WTC11 (cell line): ENCODE measurements around the gene C2orf72. TPM values are rescaled to one million over a fixed set of nuclear protein-coding genes. Genes with fewer than 3 reads are reported as not detected.

Experiments
- ATAC-seq: fragments of 200-7000 bp; cut with Tn5 transposase; 2 replicates; pipeline ENCODE4 v1.10.0; 2021; ENCODE audit warnings: mild to moderate bottlenecking, moderate library complexity
- CTCF ChIA-PET: fragments of 300-600 bp; sonication (Branson Sonifier 250); formaldehyde crosslinking; loops from one replicate; lab custom pipeline; 2021; ENCODE audit warnings: antibody characterized with exemption; lab: Charles Lee
- POLR2A ChIA-PET: fragments of 350-600 bp; sonication (Branson Sonifier 250); formaldehyde crosslinking; loops from one replicate; lab custom pipeline; 2021; ENCODE audit warnings: antibody characterized with exemption; lab: Charles Lee
- DNase-seq: peaks from one replicate; pipeline ENCODE4 v3.0.0; 2021; ENCODE audit warnings: low spot score
- H3K27ac Mint-ChIP-seq: 2 replicates; pipeline ENCODE4 v1.8.0; 2021; ENCODE audit warnings: mixed read lengths
- H3K27me3 Mint-ChIP-seq: 2 replicates; pipeline ENCODE4 v1.8.0; 2021; ENCODE audit warnings: low read depth, mild to moderate bottlenecking, moderate library complexity, mixed read lengths
- H3K36me3 Mint-ChIP-seq: 2 replicates; pipeline ENCODE4 v1.8.0; 2021; ENCODE audit warnings: mixed read lengths
- H3K4me1 Mint-ChIP-seq: 2 replicates; pipeline ENCODE4 v1.8.0; 2022; ENCODE audit warnings: mixed read lengths
- H3K4me3 Mint-ChIP-seq: 2 replicates; pipeline ENCODE4 v1.8.0; 2021; ENCODE audit warnings: mild to moderate bottlenecking, moderate library complexity, mixed read lengths
- H3K9me3 Mint-ChIP-seq: 2 replicates; pipeline ENCODE4 v1.8.0; 2021; ENCODE audit warnings: mixed read lengths
- JAZF1 ChIP-seq: fragments of 250-450 bp; sonication (Bioruptor Pico); IDR thresholded peaks from 2 replicates; pipeline ENCODE4 v1.9.0; 2021; ENCODE audit warnings: moderate library complexity, mild to moderate bottlenecking, inconsistent platforms
- total RNA-seq: library from RNA; stranded (reverse); gene quantifications from 3 replicates; pipeline ENCODE4 v1.2.3, GENCODE V29; 2021

Gene C2orf72
- total RNA-seq, 1 experiment from 2014 or later = 1.7 TPM

- Mint-ChIP-seq H3K36me3 (peaks cover 89% of the 10 kb centered on the region), H3K4me1 (peaks cover 11% of the 10 kb centered on the region), H3K9me3 (peaks cover 51% of the 10 kb centered on the region), H3K4me3 (no peak overlapping the region), H3K27ac (no peak overlapping the region), H3K27me3 (no peaks in the 10 kb centered on the region)
- ATAC-seq = no peak
- ChIA-PET POLR2A (no interaction called here), CTCF (interaction anchor here (2.1 kb wide), 1 partner anchor 9 kb away, joined by 11 read pairs; no protein-coding TSS in a partner anchor)
- no peak for TF ChIP-seq JAZF1 (CRISPR knock-in tag)
- DNase-seq = no peak
Measured at GRCh38 chr2:231094736-231095346, 57.5 kb downstream of the C2orf72 start.

Other genes with a start within 250 kb of the C2orf72 start
- gene ITM2C, start 172.6 kb upstream of the C2orf72 start, total RNA-seq = 316 to 347 TPM (median 338 TPM) in 3 replicates
- not detected in 3 replicates for gene GPR55, start 112.3 kb upstream of the C2orf72 start, total RNA-seq
- gene SPATA3, start 41.4 kb upstream of the C2orf72 start, total RNA-seq = not detected in 3 replicates
- gene PSMD1, start 19.3 kb downstream of the C2orf72 start, total RNA-seq = 140 to 163 TPM (median 148 TPM) in 3 replicates
- gene HTR2B, start 87.5 kb downstream of the C2orf72 start, total RNA-seq = not detected in 3 replicates
- gene ARMC9, start 161.1 kb downstream of the C2orf72 start, total RNA-seq = 34.5 to 37.5 TPM (median 34.9 TPM) in 3 replicates